PFSK-1 (cell line): ENCODE results near the gene RNPEPL1.

Experiments used
- POLR2AphosphoS5 ChIP-seq: IDR thresholded peaks from 2 replicates; pipeline ENCODE4 v1.6.1; 2012; ENCODE audit warnings: low read depth, mild to moderate bottlenecking, control low read depth, low read length, moderate library complexity
- REST ChIP-seq, 2 experiments: IDR thresholded peaks; 2 replicates each; pipeline versions ENCODE4 v1.6.1 to v1.8.0; 2011 to 2012; ENCODE audit warnings: low read depth in 2 of 2, low read length in 2 of 2, control low read depth in 1 of 2, inconsistent platforms in 1 of 2, mild to moderate bottlenecking in 1 of 2, moderate library complexity in 1 of 2; ENCODE audit not compliant: insufficient read depth in 1 of 2
- SIN3A ChIP-seq: IDR thresholded peaks from 2 replicates; pipeline ENCODE4 v1.6.1; 2012; ENCODE audit warnings: mild to moderate bottlenecking, low read length, moderate library complexity, borderline replicate concordance; ENCODE audit not compliant: insufficient read depth
- TAF1 ChIP-seq: IDR thresholded peaks from 2 replicates; pipeline ENCODE4 v1.6.1; 2012; ENCODE audit warnings: low read length, control low read depth, borderline replicate concordance; ENCODE audit not compliant: insufficient read depth

DNA sequence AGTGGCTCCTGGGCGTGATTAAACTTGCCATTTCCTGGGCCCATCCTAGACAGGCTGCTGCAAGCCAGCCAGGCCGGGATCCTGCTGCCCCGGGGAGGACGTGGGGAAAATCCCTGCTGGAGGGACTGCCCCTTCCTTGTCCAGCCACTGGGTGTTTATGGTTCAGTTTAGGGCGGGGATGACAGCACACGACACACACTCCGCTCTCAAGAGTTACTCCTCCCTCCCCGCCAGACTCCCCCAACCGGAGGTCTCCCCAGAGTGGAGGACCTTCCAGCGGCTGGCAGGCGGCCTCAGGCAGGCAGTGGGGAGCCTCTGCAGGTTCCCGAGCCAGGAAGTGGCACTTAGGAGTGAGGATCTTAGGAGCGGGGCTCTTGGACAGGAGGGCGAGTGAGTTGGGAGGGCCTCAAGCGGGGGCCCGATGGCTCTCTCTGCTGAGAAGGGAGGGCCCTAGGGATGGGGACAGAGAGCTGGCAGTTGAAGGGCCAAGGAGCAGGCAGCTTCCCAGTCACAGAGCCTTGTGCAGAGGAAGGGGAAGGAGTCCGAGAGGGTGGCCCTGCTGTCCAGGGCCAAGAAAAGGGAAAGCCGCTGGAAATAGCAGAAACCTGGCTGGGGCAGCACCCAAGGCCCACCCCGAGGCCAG lies 51.3 kb downstream of the RNPEPL1 start:
- TF ChIP-seq POLR2AphosphoS5 = no peak
- no peak for TF ChIP-seq SIN3A
- TF ChIP-seq TAF1 = no peak
- TF ChIP-seq REST (IDR thresholded peaks at IDR 0.05; ENCODE audit: insufficient read depth in 1 of 2, low read depth in 2 of 2, low read length in 2 of 2) = no peak
